ENCODE data around the gene AP1M1.
A peak's percentile ranks its signal among the peaks of the same experiment; 100 is the strongest.
"Not testable (repeated sequence)": the region's sequence is repeated elsewhere in the genome, so short reads cannot be mapped to it uniquely, and the experiment has no call there.

AP1M1 gene

DNA sequence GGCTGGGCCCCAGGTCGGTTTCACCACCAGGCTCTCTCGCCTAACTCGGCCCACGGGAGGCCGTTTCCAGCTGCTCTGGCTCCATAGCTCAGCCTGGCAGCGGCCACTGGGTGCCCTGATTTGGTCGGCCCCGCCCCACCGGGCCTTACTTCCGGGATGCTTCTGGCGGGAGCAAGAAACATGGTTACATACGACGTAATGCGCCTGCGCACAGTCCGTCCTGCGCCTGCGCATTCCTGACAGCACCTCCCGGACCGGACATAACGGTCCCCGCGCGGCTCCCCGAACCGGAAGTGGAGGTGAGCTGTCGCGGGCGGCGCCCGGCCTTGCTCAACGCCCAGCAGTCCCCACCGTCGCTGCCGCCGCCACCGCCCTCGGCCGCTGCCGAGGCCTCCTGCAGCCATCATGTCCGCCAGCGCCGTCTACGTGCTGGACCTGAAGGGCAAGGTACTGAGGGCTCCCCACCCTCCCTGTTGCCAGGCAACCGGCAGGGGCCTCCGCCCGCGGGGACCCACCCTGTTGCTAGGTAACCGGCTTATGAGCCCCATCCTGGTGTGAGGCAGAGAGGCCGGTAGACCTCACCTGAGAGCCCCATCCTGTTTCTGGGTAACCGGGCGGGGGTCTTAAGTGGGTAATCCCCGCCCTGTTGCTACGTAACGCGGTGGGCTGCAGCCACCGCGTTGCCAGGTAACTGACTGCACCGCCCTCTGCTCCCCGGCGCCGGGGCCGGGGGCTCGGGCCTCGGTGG, at the start of gene AP1M1:
AP1M1 (plus strand) TSS at position 290 of the 748 bp plus-strand sequence; CDS start at position 406, 116 bp downstream.
- peak; percentile 91 for DNase-seq (ENCODE audit: low read depth, low spot score)

DNA sequence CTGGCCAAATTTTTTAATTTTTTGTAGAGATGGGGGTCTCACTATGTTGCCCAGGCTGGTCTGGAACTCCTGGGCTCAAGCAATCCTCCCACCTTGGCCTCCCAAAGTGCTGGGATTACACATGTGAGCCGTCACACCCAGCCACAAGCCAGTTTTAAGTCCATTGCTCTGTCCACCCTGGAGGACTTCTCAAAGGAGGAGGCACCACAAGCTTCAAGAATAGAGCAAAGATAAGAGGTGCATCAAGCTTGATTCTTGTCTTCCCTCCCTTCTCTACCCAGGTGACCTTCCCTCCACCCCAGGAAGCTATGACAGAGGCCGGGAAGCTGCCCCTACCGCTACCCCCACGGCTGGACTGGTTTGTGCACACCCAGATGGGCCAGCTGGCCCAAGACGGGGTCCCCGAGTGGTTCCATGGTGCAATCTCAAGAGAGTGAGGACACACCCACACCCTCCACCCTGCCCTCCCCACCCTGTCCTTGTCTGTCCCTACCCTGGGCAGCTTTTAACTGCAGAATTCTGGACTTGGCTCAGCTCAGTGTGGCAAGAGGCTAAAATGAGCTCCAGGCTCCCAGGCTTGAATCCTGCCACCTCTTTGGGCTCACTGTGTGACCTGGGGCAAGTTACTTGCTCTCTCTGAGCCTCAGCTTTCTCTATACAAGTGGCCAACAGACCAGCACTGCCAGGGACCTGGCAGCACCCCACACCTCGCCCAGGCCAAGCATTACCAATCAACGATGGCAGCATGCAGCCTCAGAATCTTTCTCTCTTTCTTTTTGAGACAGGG, 49.1 kb upstream of the AP1M1 start:
- no peak for DNase-seq (ENCODE audit: low read depth, low spot score)

DNA sequence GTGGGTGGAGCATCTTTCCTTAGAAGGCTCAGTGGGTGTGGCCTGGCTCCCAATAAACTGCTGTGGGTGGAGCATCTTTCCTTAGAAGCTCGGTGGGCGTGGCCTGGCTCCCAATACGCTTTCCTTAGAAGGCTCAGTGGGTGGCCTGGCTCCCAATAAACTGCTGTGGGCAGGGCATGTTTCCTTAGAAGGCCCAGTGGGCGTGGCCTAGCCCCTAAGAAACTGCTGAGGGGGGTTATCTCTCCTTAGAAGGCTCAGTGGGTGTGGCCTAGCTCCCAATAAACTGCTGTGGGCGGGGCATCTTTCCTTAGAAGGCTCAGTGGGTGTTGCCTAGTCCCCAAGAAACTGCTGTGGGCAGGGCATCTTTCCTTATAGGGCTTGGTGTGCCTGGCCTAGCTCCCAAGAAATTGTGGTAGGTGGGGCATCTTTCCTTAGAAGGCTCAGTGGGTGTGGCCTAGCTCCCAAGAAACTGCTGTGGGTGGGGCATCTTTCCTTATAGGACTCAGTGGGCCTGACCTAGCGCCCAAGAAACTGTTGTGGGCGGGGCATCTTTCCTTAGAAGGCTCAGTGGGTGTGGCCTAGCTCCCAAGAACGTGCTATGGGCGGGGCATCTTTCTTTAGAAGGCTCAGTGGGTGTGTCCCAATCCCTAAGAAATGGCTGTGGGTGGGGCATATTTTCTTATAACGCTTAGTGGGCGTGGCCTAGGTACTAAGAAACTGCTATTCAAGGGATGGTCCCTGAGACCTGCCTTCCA, 44.0 kb upstream of the AP1M1 start:
- DNase-seq (ENCODE audit: low read depth, low spot score), result no peak

- DNase-seq (ENCODE audit: low read depth, low spot score), result no peak
These were observed 43.2 kb upstream of the AP1M1 start for GRCh38 chr19:16154557-16154956.

- no peak for DNase-seq (ENCODE audit: low read depth, low spot score)
These were observed 42.6 kb upstream of the AP1M1 start for GRCh38 chr19:16155128-16155527.

DNA sequence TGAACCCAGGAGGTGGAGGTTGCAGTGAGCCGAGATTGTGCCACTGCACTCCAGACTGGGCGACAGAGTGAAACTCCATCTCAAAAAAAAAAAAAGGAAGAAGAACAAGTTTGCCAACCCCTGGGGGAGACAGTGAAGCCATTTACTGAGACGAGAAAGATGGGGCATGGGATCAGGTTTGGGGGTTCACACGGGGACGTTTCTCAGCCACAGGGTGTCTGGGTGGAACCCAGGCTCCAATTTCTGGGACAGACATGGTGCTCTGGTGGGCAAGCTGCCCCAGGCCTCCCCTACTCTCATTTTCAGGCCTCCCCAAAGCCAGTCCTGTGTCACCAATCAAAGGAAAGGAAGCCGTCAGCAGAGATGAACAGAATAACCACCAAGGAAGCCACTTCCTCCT, 40.8 kb upstream of the AP1M1 start:
- no peak for DNase-seq (ENCODE audit: low read depth, low spot score)

DNA sequence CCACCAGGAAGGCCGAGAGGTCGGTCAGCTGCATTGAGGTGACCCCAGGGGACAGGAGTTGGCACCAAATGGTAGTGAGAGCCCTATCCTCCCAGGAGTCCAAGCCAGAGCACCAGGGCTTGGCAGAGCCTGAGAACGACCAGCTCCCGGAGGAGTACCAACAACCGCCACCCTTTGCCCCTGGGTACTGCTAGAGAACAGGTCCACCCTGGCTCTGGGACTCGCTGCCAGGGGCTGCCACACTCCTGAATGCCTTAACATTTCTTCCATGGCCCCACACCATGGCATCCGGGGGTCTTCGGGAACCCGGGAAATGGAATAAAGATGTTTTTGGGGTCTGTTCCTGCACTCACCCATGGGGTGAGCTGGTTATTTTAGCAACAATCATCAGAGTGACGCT, 40.1 kb upstream of the AP1M1 start:
- DNase-seq (ENCODE audit: low read depth, low spot score), result no peak

GRCh38 chr19:16159655-16160054, 38.1 kb upstream of the AP1M1 start:
- DNase-seq (ENCODE audit: low read depth, low spot score), result no peak

DNA sequence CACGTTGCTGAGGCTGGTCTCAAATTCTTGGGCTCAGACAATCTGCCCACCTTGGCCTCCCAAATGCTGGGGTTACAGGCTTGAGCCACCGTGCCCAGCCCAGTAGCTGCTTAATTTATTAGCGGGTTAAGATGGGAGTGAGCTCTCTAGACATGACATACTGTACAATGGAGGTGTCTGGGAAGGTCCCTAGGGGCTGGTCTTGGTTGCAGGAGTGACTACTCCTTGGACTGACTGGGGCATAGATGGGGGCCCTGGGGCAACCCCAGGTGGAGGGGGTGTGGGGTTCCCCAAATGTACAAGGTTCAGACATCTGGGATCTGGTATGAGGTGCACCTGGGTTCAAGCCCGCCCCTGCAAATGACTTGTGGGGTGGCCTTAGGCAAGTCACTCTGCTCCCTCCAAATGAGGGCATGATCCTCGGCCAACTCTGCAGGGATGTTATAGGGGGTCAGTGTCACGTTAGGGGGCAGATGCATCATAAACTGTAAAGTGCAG, 37.2 kb upstream of the AP1M1 start:
- DNase-seq (ENCODE audit: low read depth, low spot score), result no peak

DNA sequence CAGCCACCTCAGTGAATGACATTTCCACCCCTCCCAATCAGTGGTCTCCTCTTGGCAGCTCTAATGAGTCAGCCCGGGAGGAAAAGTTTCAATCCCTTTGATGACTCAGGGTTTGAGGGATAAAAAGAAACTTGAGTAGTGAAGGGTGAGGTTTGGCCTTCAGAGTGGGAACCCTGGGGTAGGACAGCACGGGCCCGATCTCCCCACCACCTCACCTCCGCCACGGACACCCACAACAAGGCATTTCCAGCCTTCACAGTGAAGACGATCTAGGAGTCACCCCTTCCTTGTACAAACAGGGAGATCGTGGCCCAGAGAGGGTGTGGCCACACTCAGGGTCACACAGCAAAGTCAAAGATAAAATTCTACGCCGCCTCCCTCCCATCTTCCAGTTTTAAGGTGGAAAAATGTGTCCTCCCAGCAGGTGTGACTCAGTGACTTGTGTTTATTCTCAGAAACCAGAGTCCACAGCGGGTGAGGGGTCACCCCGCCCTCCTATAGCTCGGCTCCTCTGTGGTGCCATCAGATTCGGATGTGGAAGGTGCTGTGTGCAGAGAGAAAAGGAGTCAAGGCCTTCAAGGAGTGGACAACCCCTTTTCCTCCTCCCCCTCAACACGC, 36.7 kb upstream of the AP1M1 start:
- DNase-seq (ENCODE audit: low read depth, low spot score), result peak; percentile 55

DNA sequence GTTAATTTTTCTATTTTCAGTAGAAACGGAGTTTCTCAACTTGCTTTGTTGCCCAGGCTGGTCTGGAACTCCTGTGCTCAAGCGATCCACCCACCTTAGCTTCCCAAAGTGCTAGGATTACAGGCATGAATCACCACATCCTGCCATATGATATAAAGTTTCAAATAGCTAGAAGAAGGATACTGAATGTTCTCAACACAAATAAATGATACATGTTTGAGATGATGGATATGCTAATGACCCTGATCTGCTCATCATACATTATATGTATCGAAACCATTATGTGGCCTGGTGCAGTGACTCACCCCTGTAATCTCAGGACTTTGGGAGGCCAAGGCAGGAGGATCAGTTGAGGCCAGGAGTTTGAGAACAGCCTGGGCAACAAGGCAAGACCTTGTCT, 35.9 kb upstream of the AP1M1 start:
- DNase-seq (ENCODE audit: low read depth, low spot score), result peak; percentile 41

- no peak for DNase-seq (ENCODE audit: low read depth, low spot score)
These were observed 33.4 kb upstream of the AP1M1 start for GRCh38 chr19:16164222-16164890.

GRCh38 chr19:16166417-16166816, 31.3 kb upstream of the AP1M1 start:
- no peak for DNase-seq (ENCODE audit: low read depth, low spot score)

GRCh38 chr19:16167055-16167454, 30.7 kb upstream of the AP1M1 start:
- DNase-seq (ENCODE audit: low read depth, low spot score), result no peak

- DNase-seq (ENCODE audit: low read depth, low spot score), result no peak
These were observed 29.1 kb upstream of the AP1M1 start for GRCh38 chr19:16168465-16169081.

- no peak for DNase-seq (ENCODE audit: low read depth, low spot score)
These were observed 27.6 kb upstream of the AP1M1 start for GRCh38 chr19:16170134-16170533.

- DNase-seq (ENCODE audit: low read depth, low spot score), result no peak
These were observed 21.8 kb upstream of the AP1M1 start for GRCh38 chr19:16175954-16176353.

DNA sequence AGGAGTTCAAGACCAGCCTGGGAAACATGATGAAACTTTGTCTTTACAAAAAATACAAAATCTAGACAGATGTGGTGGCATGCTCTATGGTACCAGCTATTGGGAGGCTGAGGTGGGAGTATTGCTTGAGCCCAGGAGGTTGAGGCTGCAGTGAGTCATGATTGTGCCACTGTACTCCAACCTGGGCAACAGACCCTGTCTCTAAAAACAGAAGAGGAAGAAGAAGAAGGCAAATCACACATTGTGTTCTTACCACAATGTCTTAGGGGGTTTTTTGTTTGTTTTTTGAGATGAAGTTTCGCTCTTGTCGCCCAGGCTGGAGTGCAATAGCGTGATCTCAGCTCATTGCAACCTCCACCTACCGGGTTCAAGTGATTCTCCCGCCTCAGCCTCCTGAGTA, 18.8 kb upstream of the AP1M1 start:
- DNase-seq (ENCODE audit: low read depth, low spot score), result not testable (repeated sequence)

- DNase-seq (ENCODE audit: low read depth, low spot score), result no peak
These were observed 17.1 kb upstream of the AP1M1 start for GRCh38 chr19:16180611-16181010.

GRCh38 chr19:16184665-16185122, 13.0 kb upstream of the AP1M1 start:
- DNase-seq (ENCODE audit: low read depth, low spot score), result no peak
